Activated CD8-positive, alpha-beta memory T cell treated with anti-CD3 and anti-CD28 coated beads, Interleukin-2, amount 50 U/mL, for 1 hour (primary cell): ENCODE data around the gene TMEM244.
"Not testable (repeated sequence)": the region's sequence is repeated elsewhere in the genome, so short reads cannot be mapped to it uniquely, and the experiment has no call there.

ENCODE experiments used
- DNase-seq: peaks from one replicate; pipeline ENCODE4 v3.0.0-alpha.2; 2020; ENCODE audit errors: extremely low read depth

The TMEM244 gene

DNA sequence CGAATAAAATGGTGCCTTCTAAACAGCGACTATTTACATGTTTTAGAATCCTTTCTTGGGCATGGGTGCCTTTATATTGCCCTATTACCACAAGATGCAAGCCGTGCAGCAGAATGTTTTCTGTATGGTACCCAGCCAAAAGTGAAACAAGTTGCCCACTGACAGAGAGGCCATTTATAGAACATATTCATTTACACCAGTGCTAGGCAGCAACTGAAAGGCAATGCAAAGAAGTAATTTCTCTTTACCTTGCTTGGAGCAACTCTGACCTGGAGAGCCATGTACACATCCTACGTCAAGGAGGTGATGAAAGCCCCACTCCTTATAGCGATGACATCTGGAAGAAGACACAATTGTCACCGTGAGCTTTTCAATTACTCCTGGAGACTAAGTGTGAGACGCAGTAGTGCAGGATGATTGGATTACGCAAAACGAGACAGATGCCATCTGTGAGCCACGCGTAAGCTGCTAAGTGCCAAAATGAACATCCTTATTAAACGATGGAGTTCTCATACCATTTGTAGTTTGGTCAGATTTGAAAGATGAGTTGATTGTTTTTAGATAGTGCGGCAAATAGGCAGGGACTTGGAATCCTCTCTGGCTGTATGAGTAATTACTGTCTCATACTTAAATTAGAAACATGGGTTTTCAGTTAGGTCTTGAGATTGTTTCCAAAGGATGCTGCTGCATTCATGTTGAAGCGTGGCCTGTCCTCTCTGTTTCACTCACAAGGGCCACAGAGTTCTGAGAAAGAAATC, at the start of gene TMEM244:
Gene TMEM244 (minus strand): TSS at position 408 of the 758 bp plus-strand sequence. CDS start 127 bp downstream, at position 281.
- no peak for DNase-seq

- DNase-seq: no peak
These were observed 47.7 kb upstream of the TMEM244 start for GRCh38 chr6:129908858-129909257.

- no peak for DNase-seq
These were observed 47.2 kb upstream of the TMEM244 start for GRCh38 chr6:129908356-129908755.

DNA sequence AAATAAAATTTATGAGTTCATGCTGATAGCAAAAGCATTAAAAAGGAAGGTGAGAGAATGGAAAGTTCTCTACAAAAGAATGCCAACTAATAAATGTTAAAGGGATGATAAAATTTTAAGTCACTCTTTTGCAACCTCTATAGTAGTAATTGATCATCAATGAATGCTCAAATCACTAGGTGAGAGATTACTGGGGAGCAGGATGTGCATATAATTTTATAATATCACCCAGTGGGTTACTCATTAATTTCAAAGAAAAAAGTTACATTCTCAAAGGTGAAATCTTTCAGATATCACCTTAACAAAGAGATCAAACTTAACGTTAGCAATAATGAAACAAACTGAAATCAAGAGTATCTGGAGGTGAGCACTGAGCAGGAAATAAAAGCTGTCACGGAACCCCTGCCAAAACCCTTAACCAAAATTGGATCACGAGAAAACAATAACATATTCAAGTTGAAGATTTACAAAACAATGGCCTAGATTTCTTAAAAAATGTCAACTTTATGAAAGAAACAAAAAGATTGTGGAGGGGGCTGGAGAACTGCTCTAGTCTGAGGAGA, 45.5 kb upstream of the TMEM244 start:
- no peak for DNase-seq

- no peak for DNase-seq
These were observed 42.0 kb upstream of the TMEM244 start for GRCh38 chr6:129903082-129903481.

GRCh38 chr6:129902681-129903080, 41.6 kb upstream of the TMEM244 start:
- DNase-seq: no peak

- DNase-seq: no peak
These were observed 40.8 kb upstream of the TMEM244 start for GRCh38 chr6:129901910-129902309.

DNA sequence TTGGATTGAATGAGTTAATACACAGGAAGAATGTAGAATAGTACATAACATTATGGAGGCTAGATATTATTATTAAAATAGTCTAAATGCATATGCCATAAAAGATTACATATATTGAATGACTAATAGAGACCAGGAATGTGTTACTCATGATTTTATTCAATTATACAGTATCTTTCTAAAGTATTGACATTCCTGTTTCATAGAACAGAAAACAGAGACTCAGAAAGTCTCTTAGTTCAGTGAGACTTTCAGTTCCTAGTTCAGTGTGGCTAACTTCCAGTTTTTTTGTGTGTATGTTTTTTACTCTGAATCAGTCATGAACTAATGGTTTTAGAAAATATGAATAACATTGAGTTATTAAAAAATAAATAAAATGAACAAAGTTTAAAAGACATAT, 34.6 kb upstream of the TMEM244 start:
- no peak for DNase-seq

- DNase-seq: no peak
These were observed 33.8 kb upstream of the TMEM244 start for GRCh38 chr6:129894921-129895320.

GRCh38 chr6:129893640-129894039, 32.5 kb upstream of the TMEM244 start:
- no peak for DNase-seq

DNA sequence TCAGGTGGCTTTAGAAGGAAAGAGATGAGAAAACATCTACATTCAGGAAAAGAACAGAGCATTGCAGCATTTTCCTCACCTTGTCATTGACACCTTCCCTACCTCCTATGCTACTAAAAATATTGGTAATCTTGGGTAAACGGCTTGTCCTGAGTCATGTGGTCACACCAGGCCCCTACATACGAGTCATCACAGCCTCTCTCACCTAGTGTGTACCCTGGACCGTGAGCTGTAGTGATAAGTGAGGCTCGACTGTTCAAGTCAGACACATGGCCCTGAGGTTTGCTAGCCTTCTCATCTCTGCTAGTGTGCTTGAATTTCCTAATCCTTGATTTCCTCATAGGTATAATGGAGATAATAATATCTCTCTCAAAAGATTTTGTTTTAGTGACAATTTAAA, 29.6 kb upstream of the TMEM244 start:
- no peak for DNase-seq

- no peak for DNase-seq
These were observed 29.0 kb upstream of the TMEM244 start for GRCh38 chr6:129890164-129890563.

DNA sequence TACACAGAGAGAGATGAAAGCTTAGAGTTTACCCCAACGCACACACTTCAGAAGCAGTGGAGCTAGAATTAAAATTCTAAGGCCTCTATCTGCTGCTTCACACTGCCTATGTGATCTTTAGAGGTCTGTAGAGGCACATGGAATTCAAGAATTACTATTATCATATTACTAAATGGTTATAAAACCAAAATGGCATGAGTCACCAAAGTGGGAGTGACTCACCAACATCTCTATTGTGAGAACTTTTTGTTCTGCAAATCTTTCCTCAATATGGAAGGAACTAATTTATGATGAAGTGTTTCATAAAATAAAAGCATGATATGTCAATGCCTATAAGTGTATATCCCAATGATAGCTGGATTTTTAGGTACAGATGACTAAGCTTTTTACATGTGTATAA, 28.5 kb upstream of the TMEM244 start:
- no peak for DNase-seq

- DNase-seq: no peak
These were observed 25.5 kb upstream of the TMEM244 start for GRCh38 chr6:129886401-129887155.

GRCh38 chr6:129884211-129884610, 23.1 kb upstream of the TMEM244 start:
- no peak for DNase-seq

GRCh38 chr6:129882510-129883023, 21.5 kb upstream of the TMEM244 start:
- DNase-seq: no peak

GRCh38 chr6:129877894-129878293, 16.8 kb upstream of the TMEM244 start:
- DNase-seq: not testable (repeated sequence)

- no peak for DNase-seq
These were observed 14.8 kb upstream of the TMEM244 start for GRCh38 chr6:129875610-129876520.

DNA sequence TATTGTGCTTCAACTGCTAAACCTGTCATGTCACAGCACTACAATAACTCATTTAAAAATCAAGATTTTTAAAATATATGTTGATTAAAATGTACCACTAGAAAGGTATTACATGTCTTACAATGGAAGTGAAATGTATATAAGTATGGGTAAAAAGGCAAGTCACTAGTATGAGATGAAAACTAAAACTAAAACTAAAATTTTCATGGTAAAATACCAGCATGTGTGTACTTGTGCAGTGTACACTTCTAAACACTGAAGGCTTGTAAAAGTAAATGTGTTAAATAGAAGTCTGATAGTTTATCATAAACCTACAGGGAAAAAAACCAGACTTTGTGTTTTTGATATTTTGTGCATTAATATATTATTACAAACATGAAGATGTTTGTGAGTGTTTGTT, 13.7 kb upstream of the TMEM244 start:
- no peak for DNase-seq

- no peak for DNase-seq
These were observed 11.5 kb upstream of the TMEM244 start for GRCh38 chr6:129872586-129872985.

DNA sequence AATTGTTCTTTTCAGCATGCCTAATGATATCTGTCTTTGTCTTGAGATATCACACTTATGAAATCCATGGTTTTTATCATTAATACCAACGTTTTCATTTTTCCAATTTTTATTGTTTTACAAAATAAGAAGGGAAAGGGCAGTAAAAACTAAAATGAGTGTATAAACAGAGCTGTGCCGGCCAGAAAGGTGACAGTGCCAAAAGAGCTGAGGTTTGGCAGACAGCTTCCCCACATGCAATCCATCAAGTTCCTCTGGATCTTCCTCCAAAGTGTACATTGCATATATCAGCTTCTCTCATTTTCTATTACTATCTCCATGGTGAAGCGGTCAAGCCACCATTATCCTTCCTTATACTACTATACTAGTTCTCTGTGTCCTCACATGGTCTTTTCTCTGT, 10.1 kb upstream of the TMEM244 start:
- no peak for DNase-seq

DNA sequence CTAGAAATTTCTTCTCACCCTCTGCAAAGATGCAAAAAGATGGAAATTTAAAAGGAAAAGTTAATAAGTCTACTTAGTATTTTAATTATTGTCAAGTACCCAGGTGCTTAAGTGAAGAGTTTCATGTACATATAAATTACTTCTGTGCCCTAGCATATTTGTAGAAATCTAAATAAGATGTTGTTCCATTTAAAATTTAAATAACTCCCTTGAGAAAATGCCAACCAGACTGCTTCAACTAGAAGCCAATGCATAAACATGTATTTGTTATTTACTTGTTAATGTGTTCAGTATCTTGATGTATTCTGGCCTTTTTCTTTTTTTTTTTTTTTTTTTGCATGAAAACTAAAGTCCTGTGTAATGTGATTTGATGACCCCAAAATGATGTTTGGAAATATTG, 6.3 kb upstream of the TMEM244 start:
- no peak for DNase-seq
